Activated T-helper 1 cell treated with anti-CD3 and anti-CD28 coated beads, Interleukin-2, amount 50 U/mL, for 16 hours (primary cell): ENCODE results near the gene NOS1AP.

Source experiments
- DNase-seq, 2 donors: peaks; one replicate each; pipeline ENCODE4 v3.0.0-alpha.2; 2020; ENCODE audit warnings: low read depth in 1 of 2, low spot score in 1 of 2

Gene NOS1AP

DNA sequence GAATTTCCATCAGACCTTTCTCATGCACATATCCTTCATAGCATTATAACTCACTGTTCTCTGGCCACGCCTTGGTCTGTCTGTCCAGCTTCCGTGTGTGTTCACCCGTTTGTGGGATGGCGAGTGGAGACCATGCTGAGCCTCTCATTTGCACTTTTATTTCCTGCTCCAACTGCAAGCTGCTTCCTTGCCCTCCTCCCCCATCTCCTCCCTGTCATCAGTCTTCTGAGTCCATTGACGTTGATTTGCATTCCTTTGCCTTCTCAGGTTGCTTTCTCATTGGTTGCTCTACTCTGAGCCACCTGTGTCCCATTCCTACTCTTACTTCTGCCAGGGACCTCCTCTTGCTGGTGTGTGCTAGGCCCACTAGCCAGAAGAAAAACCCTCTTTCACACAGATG, 146.4 kb downstream of the NOS1AP start:
- no peak for DNase-seq

- DNase-seq = no peak
These were observed 147.1 kb downstream of the NOS1AP start for GRCh38 chr1:162216604-162217003.

- no peak for DNase-seq
These were observed 148.2 kb downstream of the NOS1AP start for GRCh38 chr1:162217706-162218105.

- DNase-seq = no peak
These were observed 149.1 kb downstream of the NOS1AP start for GRCh38 chr1:162218546-162218945.

DNA sequence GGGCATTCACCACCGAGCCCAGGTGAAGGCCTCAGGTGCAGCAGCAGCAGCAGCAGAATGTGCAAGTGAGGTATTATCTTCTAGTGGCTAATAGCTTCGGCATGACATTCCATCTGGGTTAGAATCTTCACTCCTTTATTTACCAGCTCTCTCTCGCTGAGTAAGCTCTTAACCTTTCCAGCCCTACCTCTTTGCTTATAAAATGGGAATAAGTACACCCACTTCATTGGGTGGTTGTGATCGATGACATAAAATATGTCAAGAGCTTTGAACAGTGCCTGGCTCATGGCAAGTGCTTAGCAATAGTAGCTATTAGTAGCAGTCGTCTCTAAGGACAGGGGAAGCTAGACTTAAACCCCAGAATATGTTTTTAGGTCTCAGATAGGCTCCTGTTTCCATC, 149.5 kb downstream of the NOS1AP start:
- DNase-seq = no peak

GRCh38 chr1:162219461-162219860, 150.0 kb downstream of the NOS1AP start:
- DNase-seq = no peak

- DNase-seq = no peak
These were observed 150.6 kb downstream of the NOS1AP start for GRCh38 chr1:162220009-162220539.

- DNase-seq = no peak
These were observed 152.5 kb downstream of the NOS1AP start for GRCh38 chr1:162222014-162222413.

DNA sequence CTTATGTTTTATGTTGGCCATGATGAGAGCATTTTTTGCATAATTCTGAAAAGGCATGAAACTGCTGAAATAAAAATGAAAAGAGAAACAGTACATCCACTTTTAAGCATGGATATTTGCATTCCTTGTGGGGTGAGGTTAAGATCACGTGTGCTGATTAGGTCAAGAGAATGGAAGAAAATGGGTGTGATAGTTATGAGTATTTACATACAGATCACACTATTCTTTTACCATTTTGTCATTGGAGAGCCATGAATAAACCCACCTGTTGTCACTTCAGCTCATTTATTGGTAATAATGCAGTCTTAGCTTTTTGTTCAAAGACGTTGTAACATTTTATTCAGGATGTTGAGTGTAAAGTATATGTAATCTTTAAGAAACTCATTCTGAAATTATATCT, 153.2 kb downstream of the NOS1AP start:
- DNase-seq = no peak

DNA sequence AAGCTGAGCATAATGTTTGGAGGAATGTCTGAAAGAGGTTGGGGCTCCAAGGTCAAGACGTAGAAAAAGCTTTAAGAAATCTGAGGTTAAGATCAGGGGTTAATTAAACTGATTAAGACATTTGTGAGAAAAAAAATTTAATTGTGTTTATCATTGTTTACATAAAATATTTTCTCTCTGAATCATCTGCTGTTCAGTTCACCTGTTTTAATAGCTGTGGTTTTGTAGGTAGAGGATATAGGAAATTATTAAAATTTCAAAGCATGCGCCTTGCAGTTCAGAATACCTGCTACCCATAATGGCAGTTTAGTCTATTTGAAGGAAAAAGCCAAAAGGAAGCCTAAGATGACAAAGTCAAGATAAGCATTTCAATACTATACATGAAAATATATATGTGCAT, 154.0 kb downstream of the NOS1AP start:
- no peak for DNase-seq

- DNase-seq = no peak
These were observed 154.8 kb downstream of the NOS1AP start for GRCh38 chr1:162224267-162224666.

- DNase-seq = no peak
These were observed 159.1 kb downstream of the NOS1AP start for GRCh38 chr1:162228586-162228985.

DNA sequence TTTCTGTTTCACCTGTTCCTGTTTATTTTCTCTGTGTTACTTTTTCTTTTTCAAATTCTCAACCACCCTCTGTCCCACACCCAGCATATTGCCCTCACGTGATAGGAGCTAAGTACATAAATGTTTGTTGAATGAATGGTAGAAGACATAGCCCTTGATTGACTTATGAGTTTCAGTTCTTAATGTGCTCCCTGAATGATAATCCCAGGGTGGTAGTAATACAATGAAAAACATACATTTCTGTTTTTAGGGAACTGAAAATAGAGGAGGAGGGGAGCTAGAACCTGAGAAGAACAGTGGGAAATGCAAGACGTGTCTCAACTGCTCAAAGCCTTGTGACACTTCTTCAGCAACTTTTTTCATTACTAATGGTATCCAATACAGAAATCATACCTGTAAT, 160.1 kb downstream of the NOS1AP start:
- DNase-seq = no peak

DNA sequence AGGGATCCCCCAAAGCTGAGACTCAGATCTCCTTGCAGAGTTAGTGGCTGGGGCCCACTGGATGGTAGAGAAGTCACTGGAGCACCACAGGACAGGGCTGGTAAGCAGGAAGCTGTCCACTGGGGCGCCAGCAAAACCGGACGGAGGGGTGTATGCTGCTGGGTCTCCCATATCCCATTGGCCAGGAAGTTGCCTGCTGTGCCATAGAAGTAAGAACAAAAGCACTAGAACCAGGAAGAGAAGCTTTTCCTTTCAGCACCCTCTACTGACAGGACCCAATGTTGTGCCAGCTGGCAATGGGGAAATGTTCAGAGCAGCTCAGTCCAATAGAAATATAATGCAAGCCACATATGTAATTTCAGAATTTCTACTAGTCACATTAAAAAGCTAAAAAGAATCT, 160.6 kb downstream of the NOS1AP start:
- DNase-seq = no peak

- no peak for DNase-seq
These were observed 161.0 kb downstream of the NOS1AP start for GRCh38 chr1:162230517-162230916.

- no peak for DNase-seq
These were observed 162.7 kb downstream of the NOS1AP start for GRCh38 chr1:162232034-162232711.

DNA sequence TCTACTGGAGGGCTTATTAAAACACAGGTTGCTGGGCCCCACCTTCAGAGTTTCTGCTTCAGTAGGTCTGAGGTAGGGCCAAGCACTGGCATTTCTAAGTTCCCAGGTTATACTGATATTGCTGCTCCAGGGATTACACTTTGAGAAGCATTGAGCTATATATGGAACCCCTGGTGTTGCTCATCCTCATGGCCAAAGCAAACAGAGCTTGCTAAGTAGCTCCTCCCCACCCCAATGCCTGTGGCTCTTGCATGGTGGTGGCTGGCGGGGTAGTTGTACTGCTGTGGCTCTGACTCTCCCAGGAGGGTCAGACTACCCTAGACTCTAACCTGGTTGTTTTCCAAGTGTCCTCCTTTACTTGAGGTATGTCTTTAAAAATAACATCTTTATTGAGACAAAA, 163.6 kb downstream of the NOS1AP start:
- no peak for DNase-seq

DNA sequence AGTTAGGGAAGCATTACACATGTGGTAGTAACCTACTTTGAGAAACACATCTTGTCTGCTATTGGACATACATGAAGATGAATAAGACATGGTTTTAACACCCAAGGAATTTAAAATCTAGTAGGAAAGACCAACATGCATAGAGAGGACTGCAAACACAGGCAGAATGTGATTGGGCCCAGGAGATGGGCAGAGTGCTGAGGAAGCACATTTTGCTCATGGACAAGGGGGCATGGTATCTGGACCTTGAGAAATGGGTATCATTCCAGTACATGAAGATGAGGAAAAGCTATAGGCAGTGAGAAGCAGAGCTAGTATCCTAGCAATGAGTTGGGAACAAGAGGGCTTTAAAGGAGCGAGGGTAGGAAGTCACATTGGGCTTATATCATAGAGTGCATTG, 164.4 kb downstream of the NOS1AP start:
- no peak for DNase-seq

DNA sequence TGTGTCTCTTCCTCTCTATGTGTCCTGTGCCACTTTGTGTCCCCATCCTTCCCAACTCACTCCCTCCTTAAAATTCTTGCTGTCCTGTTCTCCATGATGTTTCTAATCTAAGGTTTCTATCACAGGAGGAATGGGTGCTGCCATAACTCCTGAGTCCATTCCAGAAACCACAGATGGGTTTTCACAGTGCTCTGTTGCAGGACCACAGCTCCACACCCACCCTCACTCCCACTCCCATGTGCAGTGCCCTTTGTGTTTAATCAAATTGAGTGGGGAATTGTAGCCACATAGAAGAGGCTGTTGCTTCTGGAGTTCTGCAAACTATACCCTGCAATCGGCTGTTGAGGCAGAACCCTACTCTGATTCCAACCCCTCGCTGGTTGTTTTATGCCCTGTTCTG, 165.1 kb downstream of the NOS1AP start:
- no peak for DNase-seq

- no peak for DNase-seq
These were observed 165.8 kb downstream of the NOS1AP start for GRCh38 chr1:162235241-162235800.

DNA sequence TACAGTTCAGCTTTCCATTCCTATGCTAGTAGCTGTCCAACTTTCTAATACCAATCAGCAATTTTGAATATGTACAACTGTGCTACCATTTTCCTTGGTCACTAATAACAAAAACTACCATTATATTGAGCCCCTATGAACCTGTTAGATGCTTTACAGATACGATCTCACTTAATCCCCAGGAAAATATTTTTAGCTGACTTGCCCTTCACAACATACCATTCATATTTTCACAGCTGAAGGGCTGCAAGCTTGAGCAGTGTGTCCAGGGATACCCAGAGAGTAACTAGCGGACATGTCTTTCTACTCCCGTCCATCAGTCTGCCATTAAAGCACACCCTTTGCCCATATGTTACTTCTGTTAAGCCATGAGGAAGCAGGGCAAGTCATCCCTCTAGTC, 166.7 kb downstream of the NOS1AP start:
- DNase-seq = no peak

GRCh38 chr1:162236618-162237017, 167.1 kb downstream of the NOS1AP start:
- DNase-seq = no peak

DNA sequence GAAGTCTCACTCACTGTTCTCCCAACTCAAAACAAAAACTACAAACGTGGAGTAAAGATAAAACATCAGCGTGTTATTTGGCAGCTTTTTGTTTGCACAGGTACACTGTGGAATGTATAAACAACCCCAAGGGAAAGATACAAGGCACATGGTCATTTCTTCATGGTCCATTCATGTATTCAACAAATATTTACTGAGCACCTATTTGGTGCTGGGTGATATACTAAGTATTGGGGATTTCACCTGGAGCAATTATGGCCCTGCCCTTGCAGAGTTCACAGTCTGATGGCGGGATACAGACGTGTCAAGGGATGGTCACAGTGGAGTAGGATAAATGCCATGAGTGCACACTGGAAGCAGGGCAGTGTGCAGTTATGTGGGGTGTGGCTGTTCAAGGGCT, 171.1 kb downstream of the NOS1AP start:
- no peak for DNase-seq
